HFFc6 (cell line): ENCODE data around the gene PIP. TPM values are rescaled to one million over a fixed set of nuclear protein-coding genes. Genes with fewer than 3 reads are reported as not detected.

Experiments
- DNase-seq: peaks from one replicate; pipeline ENCODE4 v3.0.0-alpha.2; 2018
- H3K27ac Mint-ChIP-seq: 2 replicates; pipeline ENCODE4 v1.8.0; 2020; ENCODE audit warnings: mild to moderate bottlenecking, mixed read lengths
- H3K27me3 Mint-ChIP-seq: 2 replicates; pipeline ENCODE4 v1.8.0; 2021; ENCODE audit warnings: mild to moderate bottlenecking, moderate library complexity, mixed read lengths; ENCODE audit not compliant: insufficient read depth
- H3K36me3 Mint-ChIP-seq: 2 replicates; pipeline ENCODE4 v1.8.0; 2021; ENCODE audit warnings: low read depth, mixed read lengths
- H3K4me1 Mint-ChIP-seq: 2 replicates; pipeline ENCODE4 v1.8.0; 2020; ENCODE audit warnings: low read depth, mixed read lengths
- H3K4me3 Mint-ChIP-seq: 2 replicates; pipeline ENCODE4 v1.8.0; 2020; ENCODE audit warnings: mild to moderate bottlenecking, moderate library complexity, mixed read lengths
- H3K9me3 Mint-ChIP-seq: 2 replicates; pipeline ENCODE4 v1.8.0; 2020; ENCODE audit warnings: mild to moderate bottlenecking, mixed read lengths
- total RNA-seq, 6 experiments: library from RNA; stranded (reverse); fragmentation: NEBNext Ultra II Directional; extraction: Animal tissue kit (Norgen Biotek cat#: 25700); gene quantifications; 2 replicates in 1 of 6; 3 replicates in 5 of 6; pipeline ENCODE4 v1.2.3, GENCODE V29; 2021
- TF ChIP-seq, protein P1 (sequence below): fragments of 200-600 bp; sonication (generic); IDR thresholded peaks from 2 replicates; pipeline ENCODE4 v1.5.0; 2021; ENCODE audit warnings: antibody characterized with exemption, mild to moderate bottlenecking

Gene PIP
- total RNA-seq, 6 experiments from 2014 or later, result not detected

DNA sequence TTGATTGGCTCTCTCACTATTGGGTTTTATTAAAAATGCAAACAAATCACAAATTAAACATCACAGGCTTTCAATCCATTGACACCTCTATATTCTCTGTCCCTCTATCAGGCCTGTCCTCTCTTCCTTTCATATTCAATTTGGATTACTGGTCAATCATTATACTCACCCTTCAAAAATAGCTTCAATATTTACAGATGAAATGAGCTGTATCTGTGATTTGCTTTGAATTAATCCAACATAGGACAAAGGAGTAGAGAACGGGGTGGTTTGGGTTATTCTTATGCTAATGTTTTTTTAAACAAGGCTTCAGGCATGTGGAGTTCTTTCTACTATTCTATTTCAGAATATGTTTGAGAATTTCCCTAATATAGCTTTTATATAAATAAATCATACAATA lies 53.7 kb downstream of the PIP start:
- Mint-ChIP-seq H3K9me3 (peaks cover 3% of the 10 kb centered on the region; the same call in 1 of the 2 replicates), H3K4me3 (no peak overlapping the region), H3K27me3 (no peaks in the 10 kb centered on the region), H3K27ac (no peak overlapping the region), H3K4me1 (no peaks in the 10 kb centered on the region), H3K36me3 (no peaks in the 10 kb centered on the region)
- DNase-seq, result no peak
- TF ChIP-seq, protein P1, sequence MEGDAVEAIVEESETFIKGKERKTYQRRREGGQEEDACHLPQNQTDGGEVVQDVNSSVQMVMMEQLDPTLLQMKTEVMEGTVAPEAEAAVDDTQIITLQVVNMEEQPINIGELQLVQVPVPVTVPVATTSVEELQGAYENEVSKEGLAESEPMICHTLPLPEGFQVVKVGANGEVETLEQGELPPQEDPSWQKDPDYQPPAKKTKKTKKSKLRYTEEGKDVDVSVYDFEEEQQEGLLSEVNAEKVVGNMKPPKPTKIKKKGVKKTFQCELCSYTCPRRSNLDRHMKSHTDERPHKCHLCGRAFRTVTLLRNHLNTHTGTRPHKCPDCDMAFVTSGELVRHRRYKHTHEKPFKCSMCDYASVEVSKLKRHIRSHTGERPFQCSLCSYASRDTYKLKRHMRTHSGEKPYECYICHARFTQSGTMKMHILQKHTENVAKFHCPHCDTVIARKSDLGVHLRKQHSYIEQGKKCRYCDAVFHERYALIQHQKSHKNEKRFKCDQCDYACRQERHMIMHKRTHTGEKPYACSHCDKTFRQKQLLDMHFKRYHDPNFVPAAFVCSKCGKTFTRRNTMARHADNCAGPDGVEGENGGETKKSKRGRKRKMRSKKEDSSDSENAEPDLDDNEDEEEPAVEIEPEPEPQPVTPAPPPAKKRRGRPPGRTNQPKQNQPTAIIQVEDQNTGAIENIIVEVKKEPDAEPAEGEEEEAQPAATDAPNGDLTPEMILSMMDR, result no peak

DNA sequence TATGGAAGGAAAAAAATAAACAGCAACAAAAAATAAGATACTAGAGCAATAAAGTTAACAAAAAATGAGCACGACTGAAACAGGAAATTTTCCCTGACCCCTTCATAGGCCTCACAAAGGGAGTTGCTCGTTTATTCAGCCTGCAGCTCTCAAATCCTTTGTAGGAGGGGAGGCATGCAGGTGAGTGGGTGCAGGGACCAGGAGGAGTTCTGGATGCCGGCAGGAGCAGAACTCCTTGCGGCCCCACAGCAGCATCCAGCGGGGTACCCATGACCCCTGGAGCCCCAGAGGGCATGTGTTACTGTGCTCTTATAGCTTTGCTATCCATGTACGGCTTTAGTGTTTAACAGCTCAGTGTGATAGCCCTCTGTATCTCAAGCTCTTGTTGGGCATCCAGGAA lies 57.1 kb downstream of the PIP start:
- Mint-ChIP-seq H3K27ac (no peak overlapping the region), H3K9me3 (no peaks in the 10 kb centered on the region), H3K4me3 (no peak overlapping the region), H3K4me1 (no peaks in the 10 kb centered on the region), H3K36me3 (no peaks in the 10 kb centered on the region), H3K27me3 (no peaks in the 10 kb centered on the region)
- TF ChIP-seq, protein P1, result no peak
- no peak for DNase-seq

Other genes with a start within 250 kb of the PIP start
- gene TRPV6, start 246.3 kb upstream of the PIP start, total RNA-seq, result not detected
- gene TRPV5, start 198.3 kb upstream of the PIP start, total RNA-seq, result not detected
- gene LLCFC1, start 192.6 kb upstream of the PIP start, total RNA-seq, result not detected
- not detected for gene KEL, start 169.7 kb upstream of the PIP start, total RNA-seq
- gene OR9A2, start 104.9 kb upstream of the PIP start, total RNA-seq, result not detected
- not detected for gene OR6V1, start 79.7 kb upstream of the PIP start, total RNA-seq
- gene TAS2R39, start 51.3 kb downstream of the PIP start, total RNA-seq, result not detected
- gene TAS2R40, start 90.0 kb downstream of the PIP start, total RNA-seq, result not detected
- gene GSTK1, start 131.4 kb downstream of the PIP start, total RNA-seq, result 100 to 1,000 TPM in 2 of 6 experiments, 10 to 100 TPM in 4; 85.6 to 102 (median 89.4) TPM
- gene TMEM139, start 152.9 kb downstream of the PIP start, total RNA-seq, result under 1 TPM in 1 of 6 experiments, not detected in 5; 0.25 TPM
- gene CASP2, start 156.3 kb downstream of the PIP start, total RNA-seq, result 10 to 100 TPM; 22.4 to 29.6 (median 25.0) TPM
- not detected for gene CLCN1, start 184.0 kb downstream of the PIP start, total RNA-seq
- gene FAM131B, start 230.6 kb downstream of the PIP start, total RNA-seq, result 1 to 10 TPM in 3 of 6 experiments, under 1 TPM in 3; 0.70 to 1.3 (median 0.98) TPM
- gene ZYX, start 249.3 kb downstream of the PIP start, total RNA-seq, result 100 to 1,000 TPM; 491 to 576 (median 546) TPM